COLO668 (cell line): ENCODE measurements around the gene PDE6G.
A peak's percentile ranks its signal among the peaks of the same experiment; 100 is the strongest.
"Not testable (repeated sequence)": the region's sequence is repeated elsewhere in the genome, so short reads cannot be mapped to it uniquely, and the experiment has no call there.

Experiments
- DNase-seq: peaks from one replicate; lab custom pipeline; 2025; ENCODE audit not compliant: unreplicated experiment; lab: John Stamatoyannopoulos, UW

PDE6G gene

DNA sequence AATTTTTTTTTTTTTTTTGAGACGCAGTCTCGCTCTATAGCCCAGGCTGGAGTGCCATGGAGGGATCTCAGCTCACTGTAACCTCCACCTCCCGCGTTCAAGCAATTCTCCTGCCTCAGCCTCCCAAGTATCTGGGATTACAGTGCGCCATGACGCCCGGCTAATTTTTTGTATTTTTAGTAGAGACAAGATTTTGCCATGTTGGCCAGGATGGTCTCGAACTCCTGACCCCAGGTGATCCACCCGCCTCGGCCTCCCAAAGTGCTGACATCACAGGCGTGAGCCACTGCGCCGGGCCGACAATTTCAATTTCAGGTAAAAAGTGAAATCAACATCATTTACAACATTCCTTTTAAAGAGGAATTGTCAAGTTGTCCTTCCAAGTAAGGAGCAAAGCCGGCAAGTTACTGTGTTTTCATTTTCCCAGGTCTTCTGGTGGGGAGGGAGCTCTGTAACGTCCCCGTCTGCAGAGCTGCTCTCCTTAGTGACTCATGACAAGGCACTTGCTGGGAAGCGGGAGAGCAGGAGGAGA lies 20.3 kb downstream of the PDE6G start:
- no peak for DNase-seq

DNA sequence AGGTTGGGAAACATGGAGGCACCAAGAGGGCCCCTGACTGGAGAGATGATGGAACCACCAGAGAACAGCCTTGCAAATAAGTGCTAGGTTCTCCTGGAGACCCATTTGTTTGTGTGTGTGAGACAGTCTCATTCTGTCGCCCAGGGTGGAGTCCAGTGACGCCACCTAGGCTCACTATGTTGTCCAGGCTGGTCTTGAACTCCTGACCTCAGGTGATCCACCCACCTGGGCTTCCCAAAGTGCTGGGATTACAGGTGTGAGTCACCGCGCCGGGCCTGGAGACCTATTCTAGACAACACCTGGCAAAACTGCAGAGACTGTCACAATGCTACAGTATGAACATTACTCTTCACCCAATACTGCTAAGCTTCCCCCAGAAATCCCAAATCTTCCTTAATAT lies 20.9 kb downstream of the PDE6G start:
- no peak for DNase-seq

DNA sequence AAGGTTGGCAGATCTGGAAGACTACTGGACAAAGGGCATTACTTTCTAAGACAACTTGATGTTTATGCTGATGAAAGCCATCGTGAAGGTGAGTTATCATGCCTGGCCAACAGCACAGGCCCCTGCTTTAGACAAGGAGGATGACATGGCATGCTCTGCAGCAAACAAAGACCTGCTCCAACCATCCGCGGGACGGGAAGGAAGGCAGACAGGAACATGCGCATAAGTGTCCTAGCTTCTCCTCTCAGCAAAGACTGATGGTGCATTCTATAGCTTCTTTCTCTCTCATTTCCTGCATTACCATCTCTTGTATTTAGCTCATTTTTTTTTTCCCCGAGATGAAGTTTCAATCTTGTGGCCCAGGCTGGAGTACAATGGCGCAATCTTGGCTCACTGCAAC lies 24.9 kb downstream of the PDE6G start:
- no peak for DNase-seq

DNA sequence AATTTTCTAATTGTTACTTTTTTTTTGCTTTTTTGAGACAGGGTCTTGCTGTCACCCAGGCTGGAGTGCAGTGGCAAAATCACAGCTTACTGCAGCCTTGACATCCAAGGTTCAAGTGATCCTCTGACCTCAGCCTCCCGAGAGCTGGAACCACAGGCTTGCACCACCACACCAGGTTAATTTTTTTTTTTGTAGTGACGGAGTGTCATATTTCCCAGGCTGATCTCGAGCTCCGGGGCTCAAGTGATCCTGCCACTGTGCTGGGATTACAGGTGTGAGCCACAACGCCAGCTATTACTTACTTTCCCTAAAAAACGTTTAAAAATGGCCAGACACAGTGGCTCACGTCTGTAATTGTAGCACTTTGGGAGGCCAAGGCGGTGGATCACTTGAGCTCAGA lies 26.1 kb downstream of the PDE6G start:
- DNase-seq = no peak

DNA sequence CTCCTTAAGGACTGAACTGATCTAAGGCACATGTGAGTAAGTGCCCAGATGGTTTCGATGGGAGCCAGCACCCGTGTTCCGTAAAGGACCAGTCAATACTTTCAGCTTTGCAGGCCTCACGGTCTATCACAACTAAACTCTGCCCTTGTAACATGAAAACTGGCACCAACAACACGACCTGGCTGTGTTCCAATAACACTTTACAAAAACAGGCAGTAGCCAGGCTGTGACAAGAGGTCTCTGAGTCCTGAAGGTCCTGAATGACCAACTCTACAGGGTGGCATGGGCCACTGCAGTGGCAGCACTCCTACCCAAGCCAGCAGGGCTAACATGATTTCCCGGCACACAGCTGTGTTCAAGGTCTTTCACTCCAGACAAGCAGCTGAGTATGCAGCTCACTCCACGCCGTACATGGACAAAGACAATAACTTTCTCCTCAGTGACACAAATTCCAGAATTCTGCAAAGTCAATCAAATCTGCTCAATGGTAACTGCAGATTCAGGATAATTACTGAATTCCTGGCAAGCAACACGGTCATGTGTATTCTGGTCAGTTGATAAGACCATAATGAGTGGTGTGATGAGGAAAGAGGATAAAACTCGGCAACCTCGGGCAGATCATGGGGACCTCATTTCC lies 34.7 kb downstream of the PDE6G start:
- DNase-seq = no peak

DNA sequence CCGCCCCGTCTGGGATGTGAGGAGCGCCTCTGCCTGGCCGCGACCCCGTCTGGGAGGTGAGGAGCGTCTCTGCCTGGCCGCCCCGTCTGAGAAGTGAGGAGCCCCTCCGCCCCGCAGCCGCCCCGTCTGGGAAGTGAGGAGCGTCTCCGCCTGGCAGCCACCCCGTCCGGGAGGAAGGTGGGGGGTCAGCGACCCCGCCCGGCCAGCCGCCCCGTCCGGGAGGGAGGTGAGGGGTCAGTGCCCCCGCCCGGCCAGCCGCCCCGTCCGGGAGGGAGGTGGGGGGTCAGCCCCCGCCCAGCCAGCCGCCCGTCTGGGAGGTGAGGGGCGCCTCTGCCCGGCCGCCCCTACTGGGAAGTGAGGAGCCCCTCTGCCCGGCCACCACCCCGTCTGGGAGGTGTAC lies 38.0 kb downstream of the PDE6G start:
- not testable (repeated sequence) for DNase-seq

DNA sequence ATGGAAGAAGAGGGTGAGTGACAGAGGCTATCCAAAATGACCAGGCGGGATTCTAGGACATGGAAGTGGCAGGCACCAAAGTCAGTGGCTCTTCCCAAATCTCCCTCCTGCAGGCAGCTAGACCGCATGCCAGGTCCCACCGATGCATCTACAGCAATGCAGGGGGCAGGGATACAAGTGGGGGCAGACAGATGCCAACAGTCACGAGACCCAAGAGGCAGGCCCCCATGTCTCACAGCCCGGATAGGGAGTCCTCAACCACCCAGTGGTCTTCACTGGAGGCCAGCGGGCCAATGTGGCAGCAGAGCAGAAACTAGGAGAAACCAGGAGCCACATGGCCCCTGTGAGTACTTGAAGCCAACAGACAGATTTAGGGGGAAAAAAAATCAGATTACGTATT lies 39.5 kb downstream of the PDE6G start:
- no peak for DNase-seq

DNA sequence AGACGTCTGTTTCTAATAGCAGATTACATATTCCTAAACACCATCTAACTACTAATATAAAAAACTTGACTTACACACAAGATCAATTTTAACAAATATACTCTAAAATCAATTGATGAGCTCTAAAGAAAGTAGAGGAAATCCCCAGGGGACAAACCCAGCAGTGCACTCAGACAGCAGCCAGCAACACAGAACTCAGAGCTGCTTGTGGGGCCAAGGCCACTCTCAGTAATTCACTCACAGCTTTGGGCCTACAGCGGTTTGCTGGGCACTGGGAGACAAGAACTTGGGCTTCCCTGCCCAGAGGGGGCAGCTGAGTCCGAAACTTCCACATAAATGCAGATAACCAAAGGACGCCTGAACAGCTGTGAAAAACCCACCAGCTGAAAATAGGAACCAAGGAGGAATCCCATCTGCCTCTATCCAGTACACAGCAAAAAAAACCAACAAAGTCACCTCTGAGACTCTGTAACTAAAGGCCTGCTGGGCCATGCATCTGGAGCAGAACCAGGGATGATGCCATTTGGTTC lies 40.9 kb downstream of the PDE6G start:
- DNase-seq = no peak

DNA sequence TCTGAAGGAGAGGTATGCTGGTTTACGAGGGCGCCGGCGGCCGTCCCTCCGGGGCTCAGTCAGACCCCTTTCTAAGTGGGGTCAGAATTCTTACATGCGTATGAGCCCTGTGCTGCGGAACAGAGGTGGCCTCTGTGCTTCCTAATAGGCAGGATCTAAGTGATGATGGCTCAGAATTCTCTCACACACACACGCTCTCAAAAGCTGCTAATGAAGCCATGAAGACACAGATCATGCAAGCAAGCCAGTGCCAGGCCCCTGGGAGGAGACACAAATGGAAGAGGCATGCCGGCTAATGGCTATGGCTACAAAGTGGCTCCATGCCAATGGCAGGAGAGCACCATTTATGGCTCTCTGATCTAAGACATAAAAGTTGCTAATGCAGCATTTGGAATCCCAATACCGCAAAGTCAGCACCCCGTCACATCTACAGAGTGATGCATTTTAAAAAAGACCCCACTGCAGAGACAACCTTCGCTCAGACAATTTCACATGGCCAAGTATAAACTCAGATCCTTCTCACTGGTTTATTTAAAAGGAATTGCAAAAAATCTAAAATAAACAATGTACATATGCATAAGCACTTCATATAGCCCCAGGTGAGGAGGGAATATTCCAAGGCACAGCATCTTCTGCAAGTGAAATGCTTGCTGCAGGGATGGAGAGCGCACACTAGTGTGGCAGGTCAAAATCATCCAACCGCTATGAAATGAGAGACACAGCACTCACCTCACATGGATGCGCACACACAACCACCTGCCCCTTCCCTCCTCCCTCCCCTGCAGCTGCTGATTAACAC lies 44.0 kb downstream of the PDE6G start:
- no peak for DNase-seq

DNA sequence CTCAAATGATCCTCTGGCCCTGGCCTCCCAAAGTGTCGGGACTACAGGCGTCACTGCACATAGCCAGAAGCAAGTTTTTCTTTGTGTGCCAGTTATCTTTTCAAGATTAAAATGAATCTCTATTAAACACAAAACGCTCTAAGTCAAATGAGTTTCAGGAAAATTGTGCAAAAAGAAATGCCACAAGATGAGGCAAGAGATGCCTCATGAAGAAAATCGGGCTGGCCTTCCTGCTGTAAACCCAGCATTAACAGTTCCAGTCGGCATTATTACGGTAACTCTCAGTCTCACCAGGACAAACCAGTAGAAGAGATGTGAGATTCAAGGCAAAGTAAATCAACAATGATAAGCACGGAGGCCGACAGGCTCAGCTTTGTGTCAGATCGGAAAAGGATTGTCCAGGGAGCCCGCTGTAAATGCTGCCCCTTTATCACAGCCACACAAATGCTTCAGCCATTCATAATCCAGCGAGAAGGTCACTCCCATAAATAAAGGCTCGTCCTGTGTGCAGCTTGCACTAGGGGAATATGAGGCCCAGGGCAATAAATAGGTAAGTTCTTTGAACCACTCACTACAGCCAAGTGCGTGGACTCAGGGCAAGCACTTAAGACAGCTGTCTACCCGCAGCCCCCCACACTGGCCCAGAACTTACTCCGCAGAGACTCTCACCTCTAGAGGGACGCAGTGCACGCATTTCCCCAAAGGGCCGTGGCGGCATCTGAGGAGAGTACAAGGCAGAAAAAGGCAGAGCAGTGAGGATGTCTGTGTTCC lies 46.6 kb downstream of the PDE6G start:
- DNase-seq = no peak

DNA sequence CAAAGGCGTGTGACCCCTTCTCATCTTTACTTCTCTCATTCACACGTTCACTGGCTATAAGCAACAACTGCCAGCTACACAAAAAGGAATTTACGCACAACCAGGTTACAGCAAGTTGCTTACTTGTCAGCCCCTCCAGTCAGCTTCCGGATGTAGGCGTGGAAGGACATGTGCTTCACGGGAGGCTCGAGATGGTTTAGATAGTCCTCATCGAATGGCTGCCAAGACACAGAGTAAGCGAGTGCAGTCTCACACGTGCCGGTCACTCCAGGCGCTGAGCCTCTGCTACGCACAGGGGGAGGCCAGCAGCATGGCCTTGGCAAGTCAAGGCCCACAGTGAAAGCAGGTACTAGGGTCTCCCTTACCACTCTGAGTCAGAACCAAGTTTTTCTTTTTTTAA lies 47.7 kb downstream of the PDE6G start:
- no peak for DNase-seq

DNA sequence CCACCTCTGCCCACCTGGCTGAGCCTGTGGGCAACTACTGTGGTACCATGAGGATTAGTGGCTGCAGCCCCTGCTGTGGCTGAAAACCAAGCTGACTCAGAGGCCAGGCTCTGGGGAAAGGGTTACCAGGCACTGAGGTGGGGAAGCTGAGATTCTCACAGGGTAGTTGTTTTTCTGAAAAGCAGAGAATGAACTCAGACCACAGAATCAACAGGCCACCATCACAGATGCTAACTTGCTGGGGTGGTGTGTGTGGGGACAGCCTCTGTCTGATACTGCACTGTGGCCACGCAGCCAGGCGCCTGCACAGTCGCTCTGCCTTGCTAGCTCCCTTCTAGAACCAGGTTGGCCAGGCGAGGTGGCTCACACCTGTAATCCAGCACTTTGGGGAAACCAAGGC lies 48.3 kb downstream of the PDE6G start:
- DNase-seq = no peak

DNA sequence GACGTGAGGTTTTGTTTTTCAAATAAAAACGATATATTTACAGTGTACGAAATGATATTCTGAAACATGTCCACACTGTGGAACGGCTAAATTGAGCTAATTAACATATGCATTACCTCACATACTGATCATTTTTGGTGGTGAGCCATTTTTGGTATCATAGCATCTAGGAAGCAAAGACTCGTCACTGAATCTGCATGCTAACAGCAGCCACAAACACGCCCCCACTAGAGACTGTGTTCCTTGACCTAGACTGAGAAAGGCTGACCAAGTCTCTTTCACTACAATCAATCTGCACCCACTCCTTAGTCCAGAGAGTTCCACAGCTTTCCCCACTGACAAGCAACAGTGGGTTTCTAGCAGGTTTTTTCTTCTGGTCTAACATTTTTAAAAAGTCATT lies 48.9 kb downstream of the PDE6G start:
- DNase-seq = no peak

DNA sequence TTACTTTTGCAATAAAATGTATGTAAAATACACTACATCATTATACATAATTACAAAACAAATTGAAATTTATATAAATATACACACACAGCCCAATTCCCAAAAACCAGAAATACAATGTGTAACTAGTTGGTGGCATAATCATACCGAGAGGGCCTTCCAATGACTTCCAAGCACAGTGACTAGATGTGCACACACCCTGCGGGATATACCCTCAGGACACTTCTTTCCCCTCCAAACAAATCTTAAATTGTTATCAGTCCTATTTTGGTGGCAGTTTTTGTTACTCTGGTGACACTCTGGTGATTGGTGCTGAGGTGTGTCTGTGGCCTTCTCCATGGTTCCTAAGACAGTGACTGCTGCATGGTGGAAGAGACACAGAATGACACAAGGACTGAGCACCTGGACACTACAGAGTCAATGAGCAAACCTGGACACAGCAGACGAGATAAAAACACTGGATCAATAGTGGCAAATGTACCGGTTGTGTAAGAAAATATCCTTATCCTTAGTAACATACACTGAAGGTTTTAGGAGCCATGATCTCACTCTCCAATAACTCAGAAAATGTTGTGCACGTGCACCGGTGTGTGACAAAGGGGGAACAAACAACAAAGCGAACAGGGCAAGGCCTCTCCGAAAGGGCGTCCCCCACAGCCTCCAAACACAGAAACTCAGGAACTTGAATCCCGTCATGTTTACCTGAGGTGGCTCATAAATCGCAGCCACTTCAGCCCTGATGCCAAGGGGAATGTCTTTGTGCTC lies 52.3 kb downstream of the PDE6G start:
- no peak for DNase-seq

DNA sequence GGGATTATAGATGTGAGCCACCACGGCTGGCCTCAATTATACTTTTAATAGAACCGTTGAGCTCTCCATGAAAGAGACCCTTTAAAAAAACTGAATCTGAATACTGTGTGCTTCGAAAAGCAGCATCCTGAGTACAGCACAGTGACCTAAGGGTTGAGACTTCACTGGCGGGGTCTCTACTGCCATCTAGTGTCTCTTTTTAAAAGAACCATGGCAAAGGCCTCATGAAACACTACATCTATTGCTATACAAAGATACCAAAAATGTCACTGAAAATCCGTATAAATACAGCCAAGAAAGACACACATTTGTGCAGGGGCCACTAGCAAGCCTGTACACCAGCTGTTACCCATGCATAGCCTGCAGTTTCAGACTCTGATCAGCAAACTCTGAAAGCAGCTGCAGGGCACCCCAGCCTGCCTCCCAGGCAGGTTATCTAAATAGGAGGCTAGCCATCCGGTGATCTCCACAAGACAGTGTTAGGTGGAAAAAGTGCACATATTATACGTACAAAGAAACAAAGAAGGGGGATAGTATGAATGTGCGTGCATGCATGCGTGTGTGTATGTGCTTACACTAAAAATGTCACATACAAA lies 54.7 kb downstream of the PDE6G start:
- peak; percentile 33 for DNase-seq
